GM06990 (cell line): ENCODE data around the gene CFAP20DC.

Source experiments
- DNase-seq: peaks from one replicate; pipeline ENCODE4 v3.0.0-alpha.2; 2011; ENCODE audit not compliant: insufficient read length; ENCODE audit errors: extremely low read depth
- H3K27me3 ChIP-seq: replicated peaks from 2 replicates; pipeline ENCODE4 v1.6.0; 2011; ENCODE audit warnings: low read length; ENCODE audit not compliant: control insufficient read depth, insufficient read depth
- H3K36me3 ChIP-seq: 2 replicates; pipeline ENCODE4 v1.5.1; 2011; ENCODE audit warnings: low read length; ENCODE audit not compliant: control insufficient read depth, insufficient read depth
- H3K4me3 ChIP-seq: replicated peaks from 2 replicates; pipeline ENCODE4 v1.5.1; 2011; ENCODE audit warnings: low read depth, mild to moderate bottlenecking, control low read depth, low read length
- TF ChIP-seq, protein P1 (sequence below): IDR thresholded peaks from 2 replicates; pipeline ENCODE4 v1.5.1; 2011; ENCODE audit warnings: low read length, control low read depth, mild to moderate bottlenecking, inconsistent platforms; ENCODE audit not compliant: insufficient read depth, poor library complexity, severe bottlenecking

CFAP20DC gene

GRCh38 chr3:58991026-58991425 lies 58.8 kb downstream of the CFAP20DC start:
- no peak overlapping the region for H3K4me3 ChIP-seq
- TF ChIP-seq, protein P1, sequence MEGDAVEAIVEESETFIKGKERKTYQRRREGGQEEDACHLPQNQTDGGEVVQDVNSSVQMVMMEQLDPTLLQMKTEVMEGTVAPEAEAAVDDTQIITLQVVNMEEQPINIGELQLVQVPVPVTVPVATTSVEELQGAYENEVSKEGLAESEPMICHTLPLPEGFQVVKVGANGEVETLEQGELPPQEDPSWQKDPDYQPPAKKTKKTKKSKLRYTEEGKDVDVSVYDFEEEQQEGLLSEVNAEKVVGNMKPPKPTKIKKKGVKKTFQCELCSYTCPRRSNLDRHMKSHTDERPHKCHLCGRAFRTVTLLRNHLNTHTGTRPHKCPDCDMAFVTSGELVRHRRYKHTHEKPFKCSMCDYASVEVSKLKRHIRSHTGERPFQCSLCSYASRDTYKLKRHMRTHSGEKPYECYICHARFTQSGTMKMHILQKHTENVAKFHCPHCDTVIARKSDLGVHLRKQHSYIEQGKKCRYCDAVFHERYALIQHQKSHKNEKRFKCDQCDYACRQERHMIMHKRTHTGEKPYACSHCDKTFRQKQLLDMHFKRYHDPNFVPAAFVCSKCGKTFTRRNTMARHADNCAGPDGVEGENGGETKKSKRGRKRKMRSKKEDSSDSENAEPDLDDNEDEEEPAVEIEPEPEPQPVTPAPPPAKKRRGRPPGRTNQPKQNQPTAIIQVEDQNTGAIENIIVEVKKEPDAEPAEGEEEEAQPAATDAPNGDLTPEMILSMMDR, result no peak
- no peaks in the 10 kb centered on the region for H3K36me3 ChIP-seq
- DNase-seq, result no peak
- no peaks in the 10 kb centered on the region for H3K27me3 ChIP-seq

DNA sequence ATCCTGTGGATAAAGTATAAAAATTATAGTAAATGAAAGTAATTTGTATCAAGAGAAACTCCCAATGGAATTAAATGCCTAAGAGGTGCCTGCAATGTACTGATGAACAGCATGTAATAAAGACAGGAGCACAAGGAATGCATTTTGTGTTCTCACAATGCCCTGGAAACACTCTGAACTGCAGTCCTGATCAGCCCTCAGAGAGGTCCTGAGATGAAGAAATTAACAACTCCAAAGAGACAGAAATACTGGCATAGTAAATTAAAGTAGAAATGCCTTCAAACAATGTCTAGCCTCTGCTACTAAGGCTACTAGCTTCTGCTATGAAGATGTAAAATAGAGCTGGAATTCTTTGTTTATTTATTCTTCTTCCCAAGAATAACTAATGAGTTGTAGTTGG lies 59.9 kb downstream of the CFAP20DC start:
- TF ChIP-seq, protein P1, result no peak
- no peak for DNase-seq
- Histone ChIP-seq H3K4me3 (no peak overlapping the region), H3K27me3 (no peaks in the 10 kb centered on the region), H3K36me3 (no peaks in the 10 kb centered on the region)

GRCh38 chr3:58989163-58989562 lies 60.7 kb downstream of the CFAP20DC start:
- H3K36me3 ChIP-seq, result no peaks in the 10 kb centered on the region
- TF ChIP-seq, protein P1, result no peak
- H3K27me3 ChIP-seq, result no peaks in the 10 kb centered on the region
- DNase-seq, result no peak
- no peak overlapping the region for H3K4me3 ChIP-seq

DNA sequence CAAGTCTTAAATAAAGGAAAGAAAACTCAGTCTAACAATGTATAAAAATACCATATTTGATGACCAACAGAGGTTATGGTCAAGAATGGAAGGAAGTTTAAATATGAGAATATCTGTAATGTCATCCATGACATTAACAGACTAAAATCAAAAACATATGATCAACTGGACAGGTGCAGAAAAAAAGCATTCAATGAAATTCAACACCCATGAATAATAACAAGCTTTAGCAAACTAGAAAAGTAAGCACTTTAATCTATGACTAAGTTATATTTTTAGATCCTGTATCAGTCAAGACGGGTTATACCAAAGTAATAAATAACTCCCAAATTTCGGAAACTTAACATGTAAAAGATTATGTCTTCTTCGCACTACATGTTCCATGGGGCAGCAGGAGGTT lies 61.8 kb downstream of the CFAP20DC start:
- no peaks in the 10 kb centered on the region for H3K27me3 ChIP-seq
- TF ChIP-seq, protein P1, result no peak
- no peak overlapping the region for H3K4me3 ChIP-seq
- no peaks in the 10 kb centered on the region for H3K36me3 ChIP-seq
- no peak for DNase-seq

DNA sequence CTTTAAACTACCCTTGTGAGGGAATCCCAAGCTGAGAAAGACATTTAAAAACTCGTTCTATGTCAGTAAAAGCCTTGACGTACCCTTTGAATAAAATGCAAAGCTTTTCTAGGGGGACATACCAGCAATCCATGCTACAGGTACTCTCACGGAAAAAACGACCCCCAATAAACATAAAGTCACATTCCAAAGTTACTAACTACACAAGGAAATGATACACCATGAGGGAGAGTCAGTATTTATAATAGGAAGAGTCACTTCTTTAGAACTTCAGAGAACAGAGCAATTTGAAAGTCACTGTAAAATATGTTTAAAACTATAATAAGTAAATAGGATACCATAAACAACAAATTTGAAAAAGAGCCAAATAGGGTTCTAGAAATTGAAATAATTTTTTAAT lies 63.2 kb downstream of the CFAP20DC start:
- Histone ChIP-seq H3K27me3 (no peaks in the 10 kb centered on the region), H3K4me3 (no peak overlapping the region), H3K36me3 (no peaks in the 10 kb centered on the region)
- no peak for DNase-seq
- TF ChIP-seq, protein P1, result no peak

DNA sequence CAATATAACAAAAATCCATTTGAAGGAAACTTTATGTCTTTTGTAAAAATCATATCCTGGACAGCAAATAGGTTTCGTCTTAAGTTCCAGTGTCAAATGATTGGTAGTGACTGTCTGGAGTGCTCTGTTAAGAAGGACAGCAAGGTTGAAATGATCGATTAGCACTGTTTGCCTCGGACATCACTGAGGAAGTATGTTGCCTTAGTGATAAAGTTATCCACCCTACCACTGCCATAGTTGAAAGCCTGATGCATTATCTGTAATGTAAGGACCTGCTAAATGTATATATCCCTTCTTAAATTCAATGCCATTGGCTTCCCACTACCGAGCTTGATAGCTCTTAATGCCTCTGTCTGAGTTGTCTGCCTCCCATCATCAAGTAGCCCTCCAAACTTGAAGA lies 70.0 kb downstream of the CFAP20DC start:
- Histone ChIP-seq H3K4me3 (no peak overlapping the region), H3K36me3 (no peaks in the 10 kb centered on the region), H3K27me3 (no peaks in the 10 kb centered on the region)
- TF ChIP-seq, protein P1, result no peak
- no peak for DNase-seq
